K562 (cell line): Measurements from ENCODE around the gene ZDHHC19. TPM values are rescaled to one million over a fixed set of nuclear protein-coding genes. Genes with fewer than 3 reads are reported as not detected.
A peak's percentile ranks its signal among the peaks of the same experiment; 100 is the strongest.

ENCODE experiments used
- ATF7 ChIP-seq: fragments of 450-650 bp; IDR thresholded peaks from 2 replicates; pipeline ENCODE4 v1.7.1; 2014; ENCODE audit warnings: mild to moderate bottlenecking, moderate library complexity
- CREB1 ChIP-seq, 2 experiments: sonication (generic) in 1 of 2; formaldehyde crosslinking in 1 of 2; IDR thresholded peaks; 2 replicates each; pipeline versions ENCODE4 v1.6.1 to v1.8.0; 2012 to 2022; ENCODE audit warnings: inconsistent platforms in 1 of 2, mild to moderate bottlenecking in 1 of 2, missing genetic modification reagents in 1 of 2, moderate library complexity in 1 of 2
- DPF2 ChIP-seq: fragments of 450-650 bp; IDR thresholded peaks from 2 replicates; pipeline ENCODE4 v1.6.1; 2016
- KDM4B ChIP-seq, 2 experiments: fragments of 450-650 bp in 1 of 2; sonication (generic) in 1 of 2; IDR thresholded peaks; 2 replicates each; pipeline ENCODE4 v1.6.1; 2016 to 2017; ENCODE audit warnings: borderline replicate concordance in 2 of 2, antibody characterized with exemption in 1 of 2, low read depth in 1 of 2, mild to moderate bottlenecking in 1 of 2
- KLF10 ChIP-seq: fragments of 250-450 bp; sonication (Bioruptor Pico); IDR thresholded peaks from 2 replicates; pipeline ENCODE4 v1.6.1; 2021; ENCODE audit warnings: matching md5 sums
- KLF13 ChIP-seq: fragments of 450-650 bp; IDR thresholded peaks from 2 replicates; pipeline ENCODE4 v1.6.1; 2016; ENCODE audit warnings: missing genetic modification characterization, low read depth, mild to moderate bottlenecking, missing compliant biosample characterization, moderate library complexity, borderline replicate concordance
- MAFG ChIP-seq: fragments of 450-650 bp; conservative IDR thresholded peaks from 2 replicates; pipeline ENCODE4 v1.6.1; 2016; ENCODE audit warnings: missing genetic modification characterization, missing compliant biosample characterization
- SMARCC2 ChIP-seq: fragments of 450-650 bp; IDR thresholded peaks from 2 replicates; pipeline ENCODE4 v1.6.1; 2017; ENCODE audit warnings: antibody characterized with exemption, moderate library complexity, mild to moderate bottlenecking, low read depth
- SUPT5H ChIP-seq: fragments of 450-650 bp; IDR thresholded peaks from 2 replicates; pipeline ENCODE4 v1.6.1; 2016
- U2AF1 ChIP-seq: fragments of 200-400 bp; formaldehyde crosslinking; optimal IDR thresholded peaks from 2 replicates; pipeline ENCODE3; 2017; ENCODE audit warnings: mild to moderate bottlenecking, low read depth, low read length, moderate library complexity
- ZC3H4 ChIP-seq: sonication (generic); formaldehyde crosslinking; IDR thresholded peaks from 2 replicates; pipeline ENCODE4 v1.9.0; 2021; ENCODE audit warnings: missing genetic modification reagents, borderline replicate concordance
- ZC3H8 ChIP-seq: fragments of 450-650 bp; IDR thresholded peaks from 2 replicates; pipeline ENCODE4 v1.6.1; 2017
- ZNF143 ChIP-seq: sonication (generic); formaldehyde crosslinking; IDR thresholded peaks from 2 replicates; pipeline ENCODE4 v1.9.0; 2022; ENCODE audit warnings: mild to moderate bottlenecking, missing genetic modification reagents
- ZNF324 ChIP-seq: fragments of 250-450 bp; sonication (Bioruptor Pico); IDR thresholded peaks from 2 replicates; pipeline ENCODE4 v1.4.0; 2020; ENCODE audit warnings: mild to moderate bottlenecking
- ZNF717 ChIP-seq: fragments of 250-450 bp; sonication (Bioruptor Pico); IDR thresholded peaks from 2 replicates; pipeline ENCODE4 v1.5.0; 2021
- ZNF778 ChIP-seq: fragments of 450-650 bp; formaldehyde crosslinking; IDR thresholded peaks from 2 replicates; pipeline ENCODE4 v1.4.0; 2020; ENCODE audit warnings: mild to moderate bottlenecking, moderate library complexity
- polyA plus RNA-seq, 8 experiments: library from polyadenylated mRNA; depleted of rRNA in 4 of 8; stranded (reverse) in 5 of 8; unstranded in 3 of 8; fragments of >200 nt; fragmentation: Nextera tagmentation in 2 of 8; fragmentation: Illumina TruSeq in 1 of 8; extraction: Ambion mirVana in 2 of 8; extraction: Trizol in 1 of 8; gene quantifications; 2 replicates each; pipeline versions ENCODE4 v1.2.1 to v1.2.3, GENCODE V29; 2011 to 2014; ENCODE audit warnings: inconsistent platforms in 1 of 8, missing spikeins in 1 of 8
- total RNA-seq, 7 experiments: library from RNA; depleted of rRNA in 6 of 7; stranded (reverse); fragments of >200 nt in 6 of 7; fragmentation: Illumina TruSeq in 2 of 7; extraction: Trizol in 2 of 7; gene quantifications; 2 replicates each; pipeline versions ENCODE4 v1.2.1 to v1.2.3, GENCODE V29; 2011 to 2021; ENCODE audit warnings: low replicate concordance in 1 of 7
- TF ChIP-seq, protein P1 (sequence below), 2 experiments: fragments of 450-650 bp in 1 of 2; IDR thresholded peaks; 2 replicates each; pipeline ENCODE4 v1.6.1; 2011 to 2017; ENCODE audit warnings: low read depth in 2 of 2, antibody characterized with exemption in 1 of 2, borderline replicate concordance in 1 of 2, low read length in 1 of 2, mild to moderate bottlenecking in 1 of 2, mixed read lengths in 1 of 2; ENCODE audit not compliant: control insufficient read depth in 1 of 2
- TF ChIP-seq, protein P2 (sequence below): IDR thresholded peaks from 2 replicates; pipeline ENCODE4 v1.6.1; 2016; ENCODE audit warnings: missing genetic modification characterization, missing compliant biosample characterization
- TF ChIP-seq, protein P3 (sequence below): IDR thresholded peaks from 2 replicates; pipeline ENCODE4 v1.6.1; 2011; ENCODE audit not compliant: insufficient read length; ENCODE audit errors: extremely low read depth
- TF ChIP-seq, protein P4 (sequence below): fragments of 450-650 bp; IDR thresholded peaks from 2 replicates; pipeline ENCODE4 v1.6.1; 2016; ENCODE audit warnings: borderline replicate concordance

Gene ZDHHC19
- total and polyA plus RNA-seq, 9 of the 15 experiments (the other 6 are each of a cell fraction or from before 2014, with no cell fraction given) = 0.40 to 5.5 (median 1.1) TPM

DNA sequence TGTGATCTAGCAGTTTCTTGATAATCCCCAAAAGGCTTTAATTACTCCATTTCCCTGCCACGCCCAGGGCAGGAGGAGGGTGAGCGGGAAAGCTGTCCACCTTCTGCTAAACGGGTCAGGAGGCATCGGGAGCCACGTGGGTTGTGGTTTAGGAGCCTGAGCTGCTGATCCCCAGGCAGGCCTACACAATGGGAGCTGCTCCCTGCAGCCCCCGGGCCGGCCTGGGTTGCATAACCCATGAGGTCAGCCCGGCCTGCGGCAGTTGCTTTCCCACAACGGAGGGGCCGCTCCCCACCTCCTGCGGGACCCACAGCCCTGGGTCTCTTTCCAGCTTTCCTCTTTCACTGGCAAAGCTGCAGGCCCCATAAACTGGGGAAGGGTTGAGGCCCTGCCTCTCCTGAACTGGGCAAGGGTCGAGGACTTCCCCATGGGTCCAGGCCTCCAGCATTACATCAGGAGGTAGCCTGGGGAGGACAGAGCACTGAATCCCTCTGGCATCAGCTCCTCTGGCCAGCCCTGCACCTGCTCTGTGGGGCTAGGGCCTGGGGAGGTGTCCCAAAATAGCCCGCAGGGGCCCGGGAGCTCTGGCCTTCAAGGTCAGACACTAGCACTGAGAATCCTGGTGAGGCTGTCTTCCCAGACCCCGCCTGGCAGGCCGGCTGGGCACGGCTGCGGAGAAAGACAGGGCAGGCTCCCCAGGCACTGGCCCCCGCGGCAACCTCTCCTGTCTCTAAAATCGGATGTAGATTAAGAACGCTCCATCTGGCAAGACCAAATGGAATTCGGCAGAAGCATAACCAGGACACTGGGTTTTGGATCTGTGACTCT, 47.3 kb downstream of the ZDHHC19 start (continued):
- TF ChIP-seq, protein P1, sequence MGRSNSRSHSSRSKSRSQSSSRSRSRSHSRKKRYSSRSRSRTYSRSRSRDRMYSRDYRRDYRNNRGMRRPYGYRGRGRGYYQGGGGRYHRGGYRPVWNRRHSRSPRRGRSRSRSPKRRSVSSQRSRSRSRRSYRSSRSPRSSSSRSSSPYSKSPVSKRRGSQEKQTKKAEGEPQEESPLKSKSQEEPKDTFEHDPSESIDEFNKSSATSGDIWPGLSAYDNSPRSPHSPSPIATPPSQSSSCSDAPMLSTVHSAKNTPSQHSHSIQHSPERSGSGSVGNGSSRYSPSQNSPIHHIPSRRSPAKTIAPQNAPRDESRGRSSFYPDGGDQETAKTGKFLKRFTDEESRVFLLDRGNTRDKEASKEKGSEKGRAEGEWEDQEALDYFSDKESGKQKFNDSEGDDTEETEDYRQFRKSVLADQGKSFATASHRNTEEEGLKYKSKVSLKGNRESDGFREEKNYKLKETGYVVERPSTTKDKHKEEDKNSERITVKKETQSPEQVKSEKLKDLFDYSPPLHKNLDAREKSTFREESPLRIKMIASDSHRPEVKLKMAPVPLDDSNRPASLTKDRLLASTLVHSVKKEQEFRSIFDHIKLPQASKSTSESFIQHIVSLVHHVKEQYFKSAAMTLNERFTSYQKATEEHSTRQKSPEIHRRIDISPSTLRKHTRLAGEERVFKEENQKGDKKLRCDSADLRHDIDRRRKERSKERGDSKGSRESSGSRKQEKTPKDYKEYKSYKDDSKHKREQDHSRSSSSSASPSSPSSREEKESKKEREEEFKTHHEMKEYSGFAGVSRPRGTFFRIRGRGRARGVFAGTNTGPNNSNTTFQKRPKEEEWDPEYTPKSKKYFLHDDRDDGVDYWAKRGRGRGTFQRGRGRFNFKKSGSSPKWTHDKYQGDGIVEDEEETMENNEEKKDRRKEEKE (IDR thresholded peaks at IDR 0.05; ENCODE audit: borderline replicate concordance in 1 of 2, control insufficient read depth in 1 of 2, low read depth in 2 of 2, low read length in 1 of 2) = no peak
- TF ChIP-seq KLF10 = no peak
- TF ChIP-seq SMARCC2 = no peak
- no peak for TF ChIP-seq ATF7
- TF ChIP-seq ZC3H8 = no peak
- TF ChIP-seq ZNF778 (CRISPR knock-in tag) = no peak
- TF ChIP-seq MAFG (tag) = no peak
- TF ChIP-seq DPF2 = no peak
- TF ChIP-seq CREB1 (IDR thresholded peaks at IDR 0.05) = no peak
- no peak for TF ChIP-seq CREB1 (CRISPR knock-in tag; IDR thresholded peaks at IDR 0.05)
- TF ChIP-seq ZC3H4 (CRISPR knock-in tag) = no peak
- TF ChIP-seq, protein P2, sequence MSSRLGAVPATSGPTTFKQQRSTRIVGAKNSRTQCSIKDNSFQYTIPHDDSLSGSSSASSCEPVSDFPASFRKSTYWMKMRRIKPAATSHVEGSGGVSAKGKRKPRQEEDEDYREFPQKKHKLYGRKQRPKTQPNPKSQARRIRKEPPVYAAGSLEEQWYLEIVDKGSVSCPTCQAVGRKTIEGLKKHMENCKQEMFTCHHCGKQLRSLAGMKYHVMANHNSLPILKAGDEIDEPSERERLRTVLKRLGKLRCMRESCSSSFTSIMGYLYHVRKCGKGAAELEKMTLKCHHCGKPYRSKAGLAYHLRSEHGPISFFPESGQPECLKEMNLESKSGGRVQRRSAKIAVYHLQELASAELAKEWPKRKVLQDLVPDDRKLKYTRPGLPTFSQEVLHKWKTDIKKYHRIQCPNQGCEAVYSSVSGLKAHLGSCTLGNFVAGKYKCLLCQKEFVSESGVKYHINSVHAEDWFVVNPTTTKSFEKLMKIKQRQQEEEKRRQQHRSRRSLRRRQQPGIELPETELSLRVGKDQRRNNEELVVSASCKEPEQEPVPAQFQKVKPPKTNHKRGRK (tag) = no peak
- peak; percentile 50; the same call in 1 of the 2 replicates for TF ChIP-seq ZNF324 (CRISPR knock-in tag)
- no peak for TF ChIP-seq U2AF1
- TF ChIP-seq, protein P3, sequence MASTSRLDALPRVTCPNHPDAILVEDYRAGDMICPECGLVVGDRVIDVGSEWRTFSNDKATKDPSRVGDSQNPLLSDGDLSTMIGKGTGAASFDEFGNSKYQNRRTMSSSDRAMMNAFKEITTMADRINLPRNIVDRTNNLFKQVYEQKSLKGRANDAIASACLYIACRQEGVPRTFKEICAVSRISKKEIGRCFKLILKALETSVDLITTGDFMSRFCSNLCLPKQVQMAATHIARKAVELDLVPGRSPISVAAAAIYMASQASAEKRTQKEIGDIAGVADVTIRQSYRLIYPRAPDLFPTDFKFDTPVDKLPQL = no peak
- TF ChIP-seq KLF13 (tag) = no peak
- TF ChIP-seq ZNF717 (CRISPR knock-in tag) = no peak
- TF ChIP-seq, protein P4, sequence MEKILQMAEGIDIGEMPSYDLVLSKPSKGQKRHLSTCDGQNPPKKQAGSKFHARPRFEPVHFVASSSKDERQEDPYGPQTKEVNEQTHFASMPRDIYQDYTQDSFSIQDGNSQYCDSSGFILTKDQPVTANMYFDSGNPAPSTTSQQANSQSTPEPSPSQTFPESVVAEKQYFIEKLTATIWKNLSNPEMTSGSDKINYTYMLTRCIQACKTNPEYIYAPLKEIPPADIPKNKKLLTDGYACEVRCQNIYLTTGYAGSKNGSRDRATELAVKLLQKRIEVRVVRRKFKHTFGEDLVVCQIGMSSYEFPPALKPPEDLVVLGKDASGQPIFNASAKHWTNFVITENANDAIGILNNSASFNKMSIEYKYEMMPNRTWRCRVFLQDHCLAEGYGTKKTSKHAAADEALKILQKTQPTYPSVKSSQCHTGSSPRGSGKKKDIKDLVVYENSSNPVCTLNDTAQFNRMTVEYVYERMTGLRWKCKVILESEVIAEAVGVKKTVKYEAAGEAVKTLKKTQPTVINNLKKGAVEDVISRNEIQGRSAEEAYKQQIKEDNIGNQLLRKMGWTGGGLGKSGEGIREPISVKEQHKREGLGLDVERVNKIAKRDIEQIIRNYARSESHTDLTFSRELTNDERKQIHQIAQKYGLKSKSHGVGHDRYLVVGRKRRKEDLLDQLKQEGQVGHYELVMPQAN = no peak
- TF ChIP-seq KDM4B (IDR thresholded peaks at IDR 0.05; ENCODE audit: borderline replicate concordance in 2 of 2, low read depth in 1 of 2) = 0 out of 4 replicates have a peak, but pooled peaks of 1 of the 2 experiments have one; percentile 46
- no peak for TF ChIP-seq ZNF143 (CRISPR knock-in tag)
- TF ChIP-seq SUPT5H = no peak
